KMS-11 (cell line): ENCODE data around the gene ALOXE3.

Source experiments
- H2AFZ ChIP-seq: fragments of 200-600 bp; sonication (generic); 2 replicates; pipeline ENCODE4 v1.6.1; 2016; ENCODE audit warnings: antibody characterized with exemption, mixed run types, low read depth
- H3K27ac ChIP-seq: fragments of 200-600 bp; sonication (generic); 2 replicates; pipeline ENCODE4 v1.6.1; 2016; ENCODE audit warnings: mild to moderate bottlenecking, mixed run types
- H3K27me3 ChIP-seq: fragments of 200-600 bp; sonication (generic); 2 replicates; pipeline ENCODE4 v1.6.1; 2017; ENCODE audit warnings: mild to moderate bottlenecking, low read depth, mixed run types, moderate library complexity; ENCODE audit not compliant: insufficient read depth
- H3K36me3 ChIP-seq: fragments of 200-600 bp; sonication (generic); 2 replicates; pipeline ENCODE4 v1.6.1; 2017; ENCODE audit warnings: mild to moderate bottlenecking, mixed run types; ENCODE audit not compliant: insufficient read depth
- H3K4me1 ChIP-seq: fragments of 200-600 bp; sonication (generic); 2 replicates; pipeline ENCODE4 v1.6.1; 2016; ENCODE audit warnings: mild to moderate bottlenecking, low read depth, mixed run types; ENCODE audit not compliant: poor library complexity, severe bottlenecking
- H3K4me2 ChIP-seq: fragments of 200-600 bp; sonication (generic); 2 replicates; pipeline ENCODE4 v1.7.0; 2016; ENCODE audit warnings: mild to moderate bottlenecking, mixed run types
- H3K4me3 ChIP-seq: fragments of 200-600 bp; sonication (generic); IDR thresholded peaks from 2 replicates; pipeline ENCODE4 v1.6.1; 2017; ENCODE audit warnings: low read depth, low read length, mixed read lengths; ENCODE audit not compliant: insufficient read depth
- H3K79me2 ChIP-seq: fragments of 200-600 bp; sonication (generic); 2 replicates; pipeline ENCODE4 v1.6.1; 2016; ENCODE audit warnings: low read depth, mixed run types; ENCODE audit not compliant: insufficient read depth
- H3K9ac ChIP-seq: fragments of 200-600 bp; sonication (generic); 2 replicates; pipeline ENCODE4 v1.6.1; 2016; ENCODE audit warnings: mild to moderate bottlenecking, mixed run types
- H4K20me1 ChIP-seq: fragments of 200-600 bp; sonication (generic); 2 replicates; pipeline ENCODE4 v1.6.1; 2016; ENCODE audit warnings: mild to moderate bottlenecking, mixed run types; ENCODE audit not compliant: insufficient read depth
- TF ChIP-seq, protein P1 (sequence below): fragments of 200-600 bp; sonication (generic); conservative IDR thresholded peaks from 2 replicates; pipeline ENCODE4 v1.6.1; 2017; ENCODE audit warnings: low read depth, mild to moderate bottlenecking, antibody characterized with exemption, low read length, moderate library complexity, mixed read lengths

ALOXE3 gene

DNA sequence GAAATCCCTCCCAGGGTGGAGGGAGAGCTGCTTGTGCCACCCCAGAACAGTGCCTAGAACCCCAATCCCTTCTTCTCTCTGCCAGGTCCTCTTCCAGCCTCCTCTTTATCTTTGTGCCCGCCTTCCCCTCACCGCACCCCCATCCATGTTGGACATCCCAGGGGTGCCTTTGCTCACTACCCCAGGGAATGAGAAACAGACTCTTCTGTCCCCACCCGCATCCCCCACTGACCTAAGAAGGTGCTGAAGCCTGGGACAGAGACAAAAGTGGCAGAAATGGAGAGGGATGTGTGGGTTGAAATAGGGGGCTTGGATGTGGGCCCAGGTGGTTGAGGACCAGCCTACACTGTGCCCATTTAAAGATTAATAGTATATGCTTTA is 62.5 kb downstream of the ALOXE3 start:
- no peak overlapping the region for H3K9ac ChIP-seq
- H4K20me1 ChIP-seq, result no peaks in the 10 kb centered on the region
- H3K27ac ChIP-seq, result no peak overlapping the region
- H3K4me1 ChIP-seq, result no peaks in the 10 kb centered on the region
- H3K36me3 ChIP-seq, result no peaks in the 10 kb centered on the region
- H3K4me3 ChIP-seq, result no peak overlapping the region
- no peak overlapping the region for H2AFZ ChIP-seq
- TF ChIP-seq, protein P1, sequence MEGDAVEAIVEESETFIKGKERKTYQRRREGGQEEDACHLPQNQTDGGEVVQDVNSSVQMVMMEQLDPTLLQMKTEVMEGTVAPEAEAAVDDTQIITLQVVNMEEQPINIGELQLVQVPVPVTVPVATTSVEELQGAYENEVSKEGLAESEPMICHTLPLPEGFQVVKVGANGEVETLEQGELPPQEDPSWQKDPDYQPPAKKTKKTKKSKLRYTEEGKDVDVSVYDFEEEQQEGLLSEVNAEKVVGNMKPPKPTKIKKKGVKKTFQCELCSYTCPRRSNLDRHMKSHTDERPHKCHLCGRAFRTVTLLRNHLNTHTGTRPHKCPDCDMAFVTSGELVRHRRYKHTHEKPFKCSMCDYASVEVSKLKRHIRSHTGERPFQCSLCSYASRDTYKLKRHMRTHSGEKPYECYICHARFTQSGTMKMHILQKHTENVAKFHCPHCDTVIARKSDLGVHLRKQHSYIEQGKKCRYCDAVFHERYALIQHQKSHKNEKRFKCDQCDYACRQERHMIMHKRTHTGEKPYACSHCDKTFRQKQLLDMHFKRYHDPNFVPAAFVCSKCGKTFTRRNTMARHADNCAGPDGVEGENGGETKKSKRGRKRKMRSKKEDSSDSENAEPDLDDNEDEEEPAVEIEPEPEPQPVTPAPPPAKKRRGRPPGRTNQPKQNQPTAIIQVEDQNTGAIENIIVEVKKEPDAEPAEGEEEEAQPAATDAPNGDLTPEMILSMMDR, result no peak
- H3K27me3 ChIP-seq, result peaks cover 2% of the 10 kb centered on the region; the same call in 1 of the 2 replicates
- H3K79me2 ChIP-seq, result no peaks in the 10 kb centered on the region
- H3K4me2 ChIP-seq, result no peak overlapping the region

DNA sequence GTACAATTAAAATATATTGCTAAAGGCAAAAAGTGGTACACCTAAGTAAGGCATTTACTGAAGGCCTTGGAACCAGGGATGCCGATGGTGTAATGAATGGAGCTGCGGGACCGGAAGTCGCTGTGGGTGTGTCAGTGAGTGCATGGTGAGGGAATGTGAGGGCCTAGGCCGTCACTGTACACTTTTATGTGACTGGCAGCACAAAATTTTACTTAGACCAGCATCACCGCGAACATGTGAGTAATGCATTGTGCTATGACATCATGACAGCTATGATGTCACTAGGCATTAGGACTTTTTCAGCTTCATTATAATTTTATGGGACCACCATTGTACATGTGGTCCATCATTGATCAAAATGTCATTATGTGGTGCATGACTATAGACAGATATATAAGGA is 64.7 kb downstream of the ALOXE3 start:
- TF ChIP-seq, protein P1, result no peak

DNA sequence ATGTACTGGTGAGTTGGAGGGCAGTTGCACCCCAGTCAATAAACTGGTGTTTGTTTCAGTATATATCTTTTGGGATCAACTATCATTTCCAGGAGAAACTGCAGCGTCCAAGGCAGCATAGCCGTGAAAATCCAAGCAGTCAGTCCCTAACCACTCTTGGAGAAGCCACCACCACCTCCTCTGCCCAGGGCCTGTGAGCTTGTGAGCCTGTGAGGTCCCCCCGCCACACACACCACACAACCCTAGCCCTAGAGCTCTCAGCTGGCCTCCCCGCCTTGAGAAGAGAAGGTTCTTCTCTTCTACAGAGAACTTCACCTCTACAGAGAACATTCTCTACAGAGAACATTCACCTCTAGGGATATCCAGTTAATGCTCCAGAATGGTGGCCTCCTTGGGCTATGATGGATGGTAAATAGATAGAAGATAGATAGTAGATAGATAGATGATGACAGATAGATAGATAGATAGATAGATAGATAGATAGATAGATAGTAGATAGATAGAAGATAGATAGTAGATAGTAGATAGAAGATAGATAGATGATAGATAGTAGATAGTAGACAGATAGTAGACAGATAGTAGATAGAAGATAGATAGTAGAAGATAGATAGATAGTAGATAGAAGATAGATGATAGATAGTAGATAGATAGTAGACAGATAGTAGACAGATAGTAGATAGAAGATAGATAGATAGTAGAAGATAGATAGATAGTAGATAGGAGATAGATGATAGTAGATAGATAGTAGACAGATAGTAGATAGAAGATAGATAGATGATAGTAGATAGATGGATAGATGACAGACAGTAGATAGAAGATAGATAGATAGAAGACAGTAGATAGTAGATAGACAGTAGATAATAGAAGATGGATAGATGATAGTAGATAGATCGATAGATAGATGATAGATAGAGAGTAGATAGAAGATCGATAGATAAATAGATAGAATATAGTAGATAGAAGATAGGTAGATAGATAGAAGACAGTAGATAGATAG is 65.8 kb downstream of the ALOXE3 start:
- no peaks in the 10 kb centered on the region for H4K20me1 ChIP-seq
- no peak overlapping the region for H3K4me3 ChIP-seq
- TF ChIP-seq, protein P1, result no peak
- no peaks in the 10 kb centered on the region for H3K79me2 ChIP-seq
- no peak overlapping the region for H3K4me2 ChIP-seq
- no peak overlapping the region for H2AFZ ChIP-seq
- no peak overlapping the region for H3K9ac ChIP-seq
- no peaks in the 10 kb centered on the region for H3K27me3 ChIP-seq
- no peaks in the 10 kb centered on the region for H3K36me3 ChIP-seq
- H3K4me1 ChIP-seq, result no peaks in the 10 kb centered on the region
- no peak overlapping the region for H3K27ac ChIP-seq

More for the DNA sequence above, 64.7 kb downstream of the ALOXE3 start:
- H3K4me1 ChIP-seq, result no peaks in the 10 kb centered on the region
- no peak overlapping the region for H3K4me2 ChIP-seq
- H4K20me1 ChIP-seq, result no peaks in the 10 kb centered on the region
- no peaks in the 10 kb centered on the region for H3K36me3 ChIP-seq
- no peaks in the 10 kb centered on the region for H3K79me2 ChIP-seq
- no peak overlapping the region for H2AFZ ChIP-seq
- no peaks in the 10 kb centered on the region for H3K27me3 ChIP-seq
- no peak overlapping the region for H3K4me3 ChIP-seq
- H3K9ac ChIP-seq, result no peak overlapping the region
- no peak overlapping the region for H3K27ac ChIP-seq

DNA sequence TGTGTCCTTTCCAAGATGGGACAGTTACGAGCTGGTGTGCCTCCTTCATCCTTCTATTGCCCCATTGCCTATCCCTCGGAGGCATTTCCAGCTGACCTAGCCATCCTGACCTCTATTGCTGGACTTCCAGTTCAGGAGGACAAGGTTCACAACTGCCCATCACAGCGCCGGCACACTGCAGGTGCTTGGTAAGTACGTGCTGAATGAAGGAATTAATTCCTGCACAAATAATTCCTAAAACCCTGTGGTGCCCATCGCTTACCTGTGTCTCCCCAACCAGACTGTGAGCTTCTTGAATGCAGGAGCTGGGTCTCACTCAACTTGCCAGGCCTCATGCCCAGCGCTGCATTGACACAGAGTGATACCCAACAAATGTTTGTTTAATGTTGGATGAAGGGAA is 66.5 kb downstream of the ALOXE3 start:
- H3K79me2 ChIP-seq, result no peaks in the 10 kb centered on the region
- H3K27me3 ChIP-seq, result no peaks in the 10 kb centered on the region
- no peak overlapping the region for H3K9ac ChIP-seq
- no peaks in the 10 kb centered on the region for H3K36me3 ChIP-seq
- TF ChIP-seq, protein P1, result no peak
- H3K4me1 ChIP-seq, result no peaks in the 10 kb centered on the region
- H3K4me2 ChIP-seq, result no peak overlapping the region
- H4K20me1 ChIP-seq, result no peaks in the 10 kb centered on the region
- no peak overlapping the region for H3K4me3 ChIP-seq
- H3K27ac ChIP-seq, result no peak overlapping the region
- no peak overlapping the region for H2AFZ ChIP-seq
